ENCODE results near the gene CHRNB1.

GRCh38 chr17:7471729-7472128 lies 26.9 kb downstream of the CHRNB1 start:
- TF ChIP-seq CTCF (conservative IDR thresholded peaks at IDR 0.05; ENCODE audit: low read length) (no peak), EZH2phosphoT487 (IDR thresholded peaks at IDR 0.05; ENCODE audit: borderline replicate concordance) (no peak)
